DMS153 treated with DMSO at 0.1 percent for 48 hours (cell line): Measurements from ENCODE around the gene USF2.
"Not testable (repeated sequence)": the region's sequence is repeated elsewhere in the genome, so short reads cannot be mapped to it uniquely, and the experiment has no call there.

ENCODE experiments used
- DNase-seq: peaks from one replicate; lab custom pipeline; 2025; ENCODE audit not compliant: unreplicated experiment; lab: John Stamatoyannopoulos, UW

The USF2 gene, protein sequence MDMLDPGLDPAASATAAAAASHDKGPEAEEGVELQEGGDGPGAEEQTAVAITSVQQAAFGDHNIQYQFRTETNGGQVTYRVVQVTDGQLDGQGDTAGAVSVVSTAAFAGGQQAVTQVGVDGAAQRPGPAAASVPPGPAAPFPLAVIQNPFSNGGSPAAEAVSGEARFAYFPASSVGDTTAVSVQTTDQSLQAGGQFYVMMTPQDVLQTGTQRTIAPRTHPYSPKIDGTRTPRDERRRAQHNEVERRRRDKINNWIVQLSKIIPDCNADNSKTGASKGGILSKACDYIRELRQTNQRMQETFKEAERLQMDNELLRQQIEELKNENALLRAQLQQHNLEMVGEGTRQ

DNA sequence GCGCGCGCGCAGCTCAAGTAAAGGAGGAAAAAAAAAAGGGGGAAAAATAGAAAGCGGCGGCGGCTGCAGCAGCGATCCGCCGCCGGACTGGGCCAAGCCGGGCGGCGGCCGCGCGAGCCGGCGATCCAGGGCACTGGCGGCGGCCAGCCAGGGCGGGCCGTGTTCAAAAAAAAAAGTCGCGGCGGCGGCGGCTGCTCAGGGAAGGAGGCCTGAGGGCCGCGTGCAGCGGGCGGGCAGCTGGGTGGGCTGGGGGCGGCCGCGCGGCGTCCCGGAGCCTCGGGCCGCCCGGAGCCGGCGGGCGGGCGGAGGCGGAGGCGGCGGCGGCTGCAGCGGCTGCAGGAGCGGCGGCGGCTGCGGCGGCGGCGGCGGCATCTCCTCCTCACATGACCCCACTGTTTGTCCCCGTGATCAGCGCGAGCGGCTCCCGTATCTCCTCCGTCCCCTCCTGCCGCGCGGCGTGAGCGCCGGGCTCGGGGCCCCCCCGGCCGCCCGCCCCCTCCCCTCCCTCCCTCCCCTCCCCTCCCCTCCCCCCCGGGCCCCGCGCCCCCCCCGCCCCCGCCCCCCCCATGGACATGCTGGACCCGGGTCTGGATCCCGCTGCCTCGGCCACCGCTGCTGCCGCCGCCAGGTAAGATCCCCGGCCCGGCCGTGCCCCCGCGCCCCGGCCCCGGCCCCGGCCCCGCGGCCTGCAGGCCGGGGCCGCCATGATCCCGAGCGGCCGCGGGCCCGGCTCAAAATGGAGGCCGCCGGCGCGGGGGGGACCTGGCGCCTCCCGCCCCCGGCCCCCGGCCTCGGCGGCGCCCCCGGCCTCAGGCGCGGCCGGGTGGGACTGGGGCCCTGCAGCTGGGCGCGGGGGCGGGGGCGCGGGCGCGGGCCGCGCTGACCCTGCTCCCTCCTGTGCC, at the start of gene USF2:
TSS of gene USF2 (plus strand) at position 427 of the 902 bp plus-strand sequence. CDS start at position 567, 140 bp downstream.
- peak; percentile 20 for DNase-seq

- DNase-seq, result no peak
These were observed 49.8 kb upstream of the USF2 start for GRCh38 chr19:35219008-35219407.

DNA sequence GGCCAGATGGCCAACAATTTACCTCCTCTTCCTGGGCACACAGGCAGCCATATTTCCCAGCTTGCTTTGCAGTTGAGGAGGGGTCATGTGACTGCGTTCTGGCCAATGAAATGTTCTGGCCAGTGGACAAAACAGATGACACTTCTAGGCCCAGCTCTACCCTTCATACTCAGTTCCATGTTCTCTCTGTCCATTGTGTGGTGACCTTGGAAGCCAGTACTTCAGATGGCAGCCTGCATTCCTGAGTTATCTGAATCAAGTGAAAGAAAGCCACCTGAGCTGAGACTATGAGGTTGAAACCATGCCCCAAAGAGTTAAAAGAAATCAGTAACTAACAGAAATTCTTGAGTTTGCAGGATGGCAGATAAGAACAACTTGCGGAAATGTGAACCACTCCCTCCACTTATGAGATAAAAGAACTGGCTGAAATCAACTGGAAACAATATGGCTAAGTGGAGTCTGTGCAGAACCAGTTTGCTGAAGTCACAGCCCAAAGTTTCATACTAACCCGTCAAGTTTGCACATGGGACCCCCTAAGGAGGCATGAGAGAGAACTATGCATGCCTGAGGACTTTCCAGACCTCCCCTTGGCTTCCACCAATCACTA, 48.3 kb upstream of the USF2 start:
- no peak for DNase-seq

GRCh38 chr19:35220973-35221590, 47.7 kb upstream of the USF2 start:
- not testable (repeated sequence) for DNase-seq

DNA sequence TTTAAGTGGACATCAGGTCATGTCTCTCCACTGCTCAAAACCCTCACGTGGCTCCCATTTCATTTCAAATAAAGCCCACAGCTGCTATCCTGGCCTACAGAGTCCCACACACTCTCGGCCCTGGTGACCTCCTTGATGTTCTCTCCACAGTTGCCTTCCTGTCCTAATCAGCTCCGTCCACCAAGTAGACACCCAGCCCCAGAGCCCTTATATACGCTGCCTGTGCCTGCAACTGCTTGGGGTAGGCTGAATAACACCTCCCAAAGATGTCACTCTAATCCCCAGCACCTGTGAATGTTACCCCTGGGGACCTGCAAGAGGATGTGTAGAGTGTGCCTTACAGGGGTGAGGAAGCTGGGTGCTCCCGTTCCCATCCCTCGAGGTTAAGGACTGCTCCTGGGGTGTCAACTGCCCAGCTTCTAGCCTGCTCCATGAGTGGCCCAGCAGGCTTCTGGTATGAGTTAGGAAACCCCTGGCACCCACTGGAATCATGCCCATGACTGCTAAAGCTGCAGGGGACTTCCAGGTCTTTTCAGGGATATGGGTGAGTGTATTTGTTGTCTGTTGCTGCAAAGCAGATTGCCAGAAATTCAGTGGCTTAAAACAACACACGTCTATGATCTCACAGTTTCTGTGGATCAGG, 46.3 kb upstream of the USF2 start:
- DNase-seq, result no peak

DNA sequence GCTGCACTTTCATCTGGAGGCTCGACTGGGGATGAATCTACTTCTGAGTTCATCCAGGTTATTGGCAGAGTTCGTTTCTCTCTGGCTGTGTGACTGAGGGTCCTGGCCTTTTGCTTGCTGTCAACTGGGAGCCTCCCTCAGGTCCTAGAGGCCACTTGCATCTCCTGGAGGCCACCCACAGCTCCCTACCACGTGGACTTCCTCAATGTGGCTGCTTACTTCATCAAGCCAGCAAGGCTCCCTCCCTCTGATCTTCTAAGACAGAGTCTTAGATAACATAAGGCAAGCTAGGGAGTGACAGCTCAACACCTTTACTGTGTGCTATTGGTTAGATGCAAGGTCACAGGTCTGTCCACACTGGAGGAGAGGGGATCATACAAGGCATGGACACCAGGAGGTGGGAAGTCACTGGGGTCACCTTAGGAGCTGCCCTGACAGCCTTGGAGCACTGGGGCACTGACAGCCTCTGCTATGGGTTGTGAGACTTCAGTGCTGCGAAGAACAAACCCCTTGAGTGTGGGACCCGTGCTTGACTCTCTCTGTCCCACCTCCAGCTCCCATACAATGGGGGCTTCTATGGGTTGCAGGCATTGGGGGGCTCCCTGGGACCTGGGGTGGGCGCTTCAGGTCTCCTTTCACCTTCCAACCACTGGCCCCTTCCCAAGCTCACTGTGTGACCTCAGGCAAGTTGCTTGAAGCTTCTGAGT, 45.5 kb upstream of the USF2 start:
- no peak for DNase-seq

GRCh38 chr19:35223862-35224505, 44.8 kb upstream of the USF2 start:
- DNase-seq, result no peak

- no peak for DNase-seq
These were observed 43.8 kb upstream of the USF2 start for GRCh38 chr19:35224681-35225571.

DNA sequence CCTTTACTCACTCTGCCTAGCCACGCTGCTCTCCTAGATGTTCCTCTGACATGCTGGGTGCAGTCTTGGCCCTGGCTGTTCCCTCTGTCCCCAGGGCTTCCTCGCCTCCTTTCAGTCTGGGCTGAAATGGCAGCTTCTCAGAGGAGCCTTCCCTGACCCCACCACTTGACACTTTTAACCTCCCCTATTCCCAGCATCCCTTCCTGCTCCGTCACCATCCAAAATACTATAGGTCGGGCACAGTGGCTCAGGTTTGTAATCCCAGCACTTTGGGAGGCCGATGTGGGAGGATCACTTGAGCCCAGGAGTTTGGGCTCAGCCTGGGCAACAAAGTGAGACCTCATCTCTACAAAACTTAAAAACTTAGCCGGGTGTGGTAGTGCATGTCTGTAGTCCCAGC, 42.8 kb upstream of the USF2 start:
- DNase-seq, result no peak

GRCh38 chr19:35226748-35227147, 42.0 kb upstream of the USF2 start:
- DNase-seq, result no peak

DNA sequence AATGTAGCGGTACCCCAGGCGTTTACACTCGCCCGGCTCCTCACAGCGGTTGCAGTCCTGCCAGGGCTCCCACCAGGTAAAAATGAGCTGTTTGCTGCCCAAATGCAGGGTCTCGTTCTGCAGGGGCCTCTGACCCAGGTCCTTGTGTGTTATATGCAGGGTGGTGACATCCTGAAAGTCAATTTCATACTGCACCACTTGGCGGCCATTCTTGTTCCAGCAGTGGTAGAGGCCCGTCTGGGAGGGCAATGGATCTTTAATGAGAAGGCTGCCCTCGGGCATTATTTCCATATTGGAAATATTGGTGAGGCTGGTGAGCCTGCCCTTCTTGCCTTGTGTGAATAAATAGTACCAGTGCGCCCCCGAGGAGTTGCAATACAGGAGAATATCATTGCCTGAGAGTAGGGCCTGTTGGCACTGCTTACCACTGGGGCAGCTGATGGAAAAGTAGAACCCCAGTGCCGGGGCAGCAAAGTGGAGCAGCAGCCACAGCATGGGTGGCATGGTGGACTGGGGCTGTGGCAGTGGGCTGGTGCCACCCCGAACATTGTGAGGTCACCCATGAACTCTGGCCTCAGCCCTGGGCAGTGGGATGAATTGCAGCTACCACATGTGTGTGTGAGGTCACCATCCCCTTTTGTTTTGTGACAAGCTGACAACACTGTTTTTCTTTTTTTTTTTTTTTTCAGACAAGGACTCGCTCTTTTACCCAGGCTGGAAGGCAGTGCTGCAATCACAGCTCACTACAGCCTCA, 40.4 kb upstream of the USF2 start, which contains the start of gene FAM187B:
TSS of gene FAM187B (minus strand) at position 563 of the 754 bp plus-strand sequence. CDS start at position 504, 59 bp downstream.
- DNase-seq, result no peak

GRCh38 chr19:35229601-35230000, 39.2 kb upstream of the USF2 start:
- DNase-seq, result no peak

GRCh38 chr19:35231956-35232645, 36.7 kb upstream of the USF2 start:
- no peak for DNase-seq

DNA sequence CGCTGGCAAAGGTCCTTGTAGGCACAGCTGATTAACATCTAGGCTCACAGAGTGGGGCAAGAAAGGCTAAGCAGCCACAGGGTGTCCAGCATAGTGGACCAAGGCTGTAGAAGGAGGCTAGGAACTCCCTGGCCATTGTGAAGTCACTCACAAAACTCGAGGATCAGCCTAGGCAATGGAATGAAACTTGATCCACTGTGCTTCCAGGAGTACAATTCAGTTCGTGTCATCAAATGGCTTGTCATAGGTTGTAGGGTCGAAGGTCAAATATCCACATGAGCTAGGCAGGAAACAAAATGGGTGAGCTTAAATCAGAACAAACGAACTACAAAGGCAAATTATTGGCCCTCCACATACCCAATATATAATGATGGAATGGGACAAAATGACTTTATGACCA, 35.9 kb upstream of the USF2 start:
- DNase-seq, result no peak

GRCh38 chr19:35236638-35237400, 31.9 kb upstream of the USF2 start:
- DNase-seq, result no peak

GRCh38 chr19:35239597-35239996, 29.2 kb upstream of the USF2 start:
- DNase-seq, result not testable (repeated sequence)
